OCI-LY1 (cell line): ENCODE measurements around the gene OR10G4.

ENCODE experiments used
- CTCF ChIP-seq: fragments of 200-600 bp; sonication (generic), shearing (Covaris generic); IDR thresholded peaks from 2 replicates; pipeline ENCODE4 v1.5.1; 2017; ENCODE audit warnings: mild to moderate bottlenecking, antibody characterized with exemption, low read length, moderate library complexity, mixed read lengths
- EZH2 ChIP-seq: fragments of 200-600 bp; sonication (generic), shearing (Covaris generic); IDR thresholded peaks from 2 replicates; pipeline ENCODE4 v1.8.0; 2017; ENCODE audit warnings: borderline replicate concordance, mixed run types, mild to moderate bottlenecking, antibody characterized with exemption, low read length, moderate library complexity, mixed read lengths

- TF ChIP-seq CTCF: no peak
- TF ChIP-seq EZH2: no peak
Observed at GRCh38 chr11:124026498-124026897, 13.7 kb downstream of the OR10G4 start, which contains the start of gene OR10G8.
